NCI-H2196 (cell line): Measurements from ENCODE around the gene SOX14.

Experiments
- DNase-seq: peaks from one replicate; lab custom pipeline; 2025; ENCODE audit not compliant: unreplicated experiment; lab: John Stamatoyannopoulos, UW

The SOX14 gene

GRCh38 chr3:137764001-137764433, at the start of gene SOX14:
TSS of gene SOX14 (plus strand) at chr3:137764315. CDS start at chr3:137764785, 470 bp downstream.
- DNase-seq = no peak

- DNase-seq = no peak
These were observed 49.6 kb upstream of the SOX14 start for GRCh38 chr3:137714551-137714950.

GRCh38 chr3:137724240-137724639, 39.9 kb upstream of the SOX14 start:
- DNase-seq = no peak

- no peak for DNase-seq
These were observed 26.9 kb upstream of the SOX14 start for GRCh38 chr3:137737208-137737607.

- no peak for DNase-seq
These were observed 25.4 kb upstream of the SOX14 start for GRCh38 chr3:137738710-137739109.

- DNase-seq = no peak
These were observed 20.5 kb upstream of the SOX14 start for GRCh38 chr3:137743608-137744007.

- DNase-seq = no peak
These were observed 17.3 kb upstream of the SOX14 start for GRCh38 chr3:137746808-137747207.

GRCh38 chr3:137759505-137759904, 4.6 kb upstream of the SOX14 start:
- no peak for DNase-seq

GRCh38 chr3:137760341-137761098, 3.6 kb upstream of the SOX14 start:
- no peak for DNase-seq

- no peak for DNase-seq
These were observed 3.0 kb upstream of the SOX14 start for GRCh38 chr3:137761099-137761562.

GRCh38 chr3:137761563-137762503, 2.3 kb upstream of the SOX14 start:
- DNase-seq = no peak

- no peak for DNase-seq
These were observed 1.2 kb upstream of the SOX14 start for GRCh38 chr3:137762674-137763593.

GRCh38 chr3:137763594-137763938, 549 bp upstream of the SOX14 start:
- DNase-seq = no peak

GRCh38 chr3:137764563-137765309, 621 bp downstream of the SOX14 start:
- DNase-seq = no peak

- DNase-seq = no peak
These were observed 1.4 kb downstream of the SOX14 start for GRCh38 chr3:137765310-137766033.

GRCh38 chr3:137766041-137766875, 2.1 kb downstream of the SOX14 start:
- DNase-seq = no peak

GRCh38 chr3:137766876-137767537, 2.9 kb downstream of the SOX14 start:
- no peak for DNase-seq
